Astrocyte (in vitro differentiated cells and primary cell): ENCODE results near the gene RPP14.

ENCODE experiments used
- CTCF ChIP-seq: IDR thresholded peaks from 2 replicates; pipeline ENCODE4 v1.5.1; 2011; ENCODE audit warnings: low read depth, mild to moderate bottlenecking, inconsistent platforms, low read length, moderate library complexity; ENCODE audit not compliant: insufficient read depth
- EZH2 ChIP-seq: IDR thresholded peaks from 2 replicates; pipeline ENCODE4 v1.6.1; 2012; ENCODE audit warnings: mild to moderate bottlenecking, low read length, inconsistent platforms; ENCODE audit not compliant: insufficient read depth

GRCh38 chr3:58296269-58296668 lies 9.8 kb upstream of the RPP14 start:
- TF ChIP-seq CTCF (no peak), EZH2 (no peak)
